HEK293 (cell line): ENCODE results near the gene NADK.

Experiments
- CTCF ChIA-PET: fragments of 350-600 bp; formaldehyde crosslinking; extraction: SDS; loops from one replicate; lab custom pipeline; 2021; ENCODE audit warnings: antibody characterized with exemption; lab: Yijun Ruan, JAX
- POLR2A ChIA-PET: fragments of 300-600 bp; formaldehyde crosslinking; extraction: SDS; loops from one replicate; lab custom pipeline; 2020; ENCODE audit warnings: antibody characterized with exemption, inconsistent platforms; lab: Yijun Ruan, JAX
- H3K27ac ChIP-seq: fragments of 200-500 bp; sonication (Bioruptor generic); 2 replicates; pipeline ENCODE4 v1.5.1; 2014; ENCODE audit warnings: low read depth, low read length, control low read depth, inconsistent platforms; ENCODE audit errors: extremely low read depth
- H3K36me3 ChIP-seq, 2 experiments: fragments of 200-500 bp in 1 of 2; sonication (Bioruptor generic) in 1 of 2; 1 replicate in 1 of 2; 2 replicates in 1 of 2; pipeline ENCODE4 v1.5.1; 2014 to 2017; ENCODE audit warnings: inconsistent platforms in 2 of 2, low read length in 2 of 2; ENCODE audit not compliant: control insufficient read depth in 2 of 2, insufficient read depth in 1 of 2
- H3K4me1 ChIP-seq: fragments of 200-500 bp; sonication (Bioruptor generic); 2 replicates; pipeline ENCODE4 v1.5.1; 2014; ENCODE audit warnings: mild to moderate bottlenecking, low read length, inconsistent platforms; ENCODE audit not compliant: control insufficient read depth, insufficient read depth
- H3K4me3 ChIP-seq: 2 replicates; pipeline ENCODE4 v1.5.1; 2011; ENCODE audit warnings: low read depth, mild to moderate bottlenecking, control low read depth, low read length, moderate library complexity
- H3K9me3 ChIP-seq: fragments of 200-500 bp; sonication (Bioruptor generic); 2 replicates; pipeline ENCODE4 v1.5.1; 2014; ENCODE audit warnings: low read depth, low read length, inconsistent platforms; ENCODE audit not compliant: control insufficient read depth, insufficient read depth
- BCL11B ChIP-seq: fragments of 450-650 bp; formaldehyde crosslinking; IDR thresholded peaks from 2 replicates; pipeline ENCODE4 v1.5.1; 2016; ENCODE audit warnings: low read depth, missing biosample characterization, missing genetic modification characterization
- GLI4 ChIP-seq: fragments of 450-650 bp; formaldehyde crosslinking; IDR thresholded peaks from 2 replicates; pipeline ENCODE4 v1.5.1; 2016; ENCODE audit warnings: missing biosample characterization, missing genetic modification characterization
- HOXC10 ChIP-seq: sonication (generic); formaldehyde crosslinking; IDR thresholded peaks from 2 replicates; pipeline ENCODE4 v1.8.1; 2023; ENCODE audit warnings: mild to moderate bottlenecking, missing genetic modification reagents
- REST ChIP-seq: fragments of 450-650 bp; formaldehyde crosslinking; IDR thresholded peaks from 2 replicates; pipeline ENCODE4 v1.5.1; 2016; ENCODE audit warnings: missing biosample characterization, missing genetic modification characterization
- SCRT1 ChIP-seq: fragments of 450-650 bp; formaldehyde crosslinking; IDR thresholded peaks from 2 replicates; pipeline ENCODE4 v1.5.1; 2016; ENCODE audit warnings: missing biosample characterization, missing genetic modification characterization, borderline replicate concordance
- SCRT2 ChIP-seq: fragments of 450-650 bp; formaldehyde crosslinking; IDR thresholded peaks from 2 replicates; pipeline ENCODE4 v1.5.1; 2016; ENCODE audit warnings: missing biosample characterization, missing genetic modification characterization
- SP7 ChIP-seq: fragments of 450-650 bp; formaldehyde crosslinking; IDR thresholded peaks from 2 replicates; pipeline ENCODE4 v1.5.1; 2016; ENCODE audit warnings: missing biosample characterization, missing genetic modification characterization
- TRIM28 ChIP-seq: IDR thresholded peaks from 2 replicates; pipeline ENCODE4 v1.6.1; 2011; ENCODE audit warnings: low read length, control low read depth, borderline replicate concordance
- ZNF112 ChIP-seq: fragments of 450-650 bp; formaldehyde crosslinking; IDR thresholded peaks from 2 replicates; pipeline ENCODE4 v1.5.0; 2017; ENCODE audit warnings: missing biosample characterization, missing genetic modification characterization
- ZNF114 ChIP-seq: fragments of 450-650 bp; formaldehyde crosslinking; IDR thresholded peaks from 2 replicates; pipeline ENCODE4 v1.5.0; 2017; ENCODE audit warnings: missing biosample characterization, missing genetic modification characterization
- ZNF132 ChIP-seq: fragments of 450-650 bp; formaldehyde crosslinking; IDR thresholded peaks from 2 replicates; pipeline ENCODE4 v1.5.1; 2017; ENCODE audit warnings: missing biosample characterization, missing genetic modification characterization, borderline replicate concordance
- ZNF133 ChIP-seq: fragments of 450-650 bp; formaldehyde crosslinking; IDR thresholded peaks from 2 replicates; pipeline ENCODE4 v1.5.1; 2016; ENCODE audit warnings: missing biosample characterization, missing genetic modification characterization
- ZNF157 ChIP-seq: fragments of 450-650 bp; formaldehyde crosslinking; IDR thresholded peaks from 2 replicates; pipeline ENCODE4 v1.5.1; 2016; ENCODE audit warnings: missing biosample characterization, missing genetic modification characterization
- ZNF214 ChIP-seq: fragments of 450-650 bp; formaldehyde crosslinking; IDR thresholded peaks from 2 replicates; pipeline ENCODE4 v1.5.1; 2017; ENCODE audit warnings: missing biosample characterization, mild to moderate bottlenecking, missing genetic modification characterization, borderline replicate concordance
- ZNF324 ChIP-seq: fragments of 450-650 bp; formaldehyde crosslinking; IDR thresholded peaks from 2 replicates; pipeline ENCODE4 v1.5.1; 2016; ENCODE audit warnings: missing biosample characterization, missing genetic modification characterization
- ZNF555 ChIP-seq: fragments of 450-650 bp; formaldehyde crosslinking; conservative IDR thresholded peaks from 2 replicates; pipeline ENCODE4 v1.5.1; 2017; ENCODE audit warnings: missing biosample characterization, mild to moderate bottlenecking, missing genetic modification characterization, inconsistent platforms
- ZNF610 ChIP-seq: fragments of 450-650 bp; formaldehyde crosslinking; IDR thresholded peaks from 2 replicates; pipeline ENCODE4 v1.5.1; 2016; ENCODE audit warnings: missing biosample characterization, missing genetic modification characterization, borderline replicate concordance
- TF ChIP-seq, protein P1 (sequence below): fragments of 450-650 bp; formaldehyde crosslinking; IDR thresholded peaks from 2 replicates; pipeline ENCODE4 v1.5.1; 2016; ENCODE audit warnings: missing biosample characterization, missing genetic modification characterization
- TF ChIP-seq, protein P2 (sequence below): fragments of 450-650 bp; formaldehyde crosslinking; IDR thresholded peaks from 2 replicates; pipeline ENCODE4 v1.5.1; 2017; ENCODE audit warnings: missing biosample characterization, mild to moderate bottlenecking, missing genetic modification characterization, moderate library complexity
- TF ChIP-seq, protein P3 (sequence below): fragments of 450-650 bp; formaldehyde crosslinking; IDR thresholded peaks from 2 replicates; pipeline ENCODE4 v1.5.1; 2016; ENCODE audit warnings: missing biosample characterization, missing genetic modification characterization

The NADK gene

GRCh38 chr1:1797731-1798341 is 19.6 kb upstream of the NADK start:
- Histone ChIP-seq H3K27ac (no peak overlapping the region), H3K4me1 (no peaks in the 10 kb centered on the region), H3K36me3 (peaks cover 12 to 98% of the 10 kb centered on the region in 2 experiments), H3K9me3 (no peaks in the 10 kb centered on the region), H3K4me3 (no peak overlapping the region)
- peak; percentile 75 for TF ChIP-seq SCRT2 (tag by site-specific recombination)
- TF ChIP-seq SCRT1 (tag by site-specific recombination), result peak; percentile 69; the same call in 1 of the 2 replicates
- TF ChIP-seq HOXC10, result no peak
- ChIA-PET CTCF (interaction anchor here (0.6 to 1.1 kb wide), 3 partner anchors 108 to 247 kb away, joined by 3 to 4 read pairs (median 4); no protein-coding TSS in a partner anchor), POLR2A (no interaction called here)

GRCh38 chr1:1796466-1796865 is 18.2 kb upstream of the NADK start:
- POLR2A ChIA-PET, result no interaction called here
- H3K27ac ChIP-seq, result no peak overlapping the region
- CTCF ChIA-PET, result no interaction called here
- no peaks in the 10 kb centered on the region for H3K9me3 ChIP-seq
- H3K36me3 ChIP-seq, result peaks cover 13 to 97% of the 10 kb centered on the region in 2 experiments; a peak in 2 of 3 replicates
- H3K4me3 ChIP-seq, result no peak overlapping the region
- no peak for TF ChIP-seq ZNF214 (tag by site-specific recombination)
- TF ChIP-seq, protein P1, sequence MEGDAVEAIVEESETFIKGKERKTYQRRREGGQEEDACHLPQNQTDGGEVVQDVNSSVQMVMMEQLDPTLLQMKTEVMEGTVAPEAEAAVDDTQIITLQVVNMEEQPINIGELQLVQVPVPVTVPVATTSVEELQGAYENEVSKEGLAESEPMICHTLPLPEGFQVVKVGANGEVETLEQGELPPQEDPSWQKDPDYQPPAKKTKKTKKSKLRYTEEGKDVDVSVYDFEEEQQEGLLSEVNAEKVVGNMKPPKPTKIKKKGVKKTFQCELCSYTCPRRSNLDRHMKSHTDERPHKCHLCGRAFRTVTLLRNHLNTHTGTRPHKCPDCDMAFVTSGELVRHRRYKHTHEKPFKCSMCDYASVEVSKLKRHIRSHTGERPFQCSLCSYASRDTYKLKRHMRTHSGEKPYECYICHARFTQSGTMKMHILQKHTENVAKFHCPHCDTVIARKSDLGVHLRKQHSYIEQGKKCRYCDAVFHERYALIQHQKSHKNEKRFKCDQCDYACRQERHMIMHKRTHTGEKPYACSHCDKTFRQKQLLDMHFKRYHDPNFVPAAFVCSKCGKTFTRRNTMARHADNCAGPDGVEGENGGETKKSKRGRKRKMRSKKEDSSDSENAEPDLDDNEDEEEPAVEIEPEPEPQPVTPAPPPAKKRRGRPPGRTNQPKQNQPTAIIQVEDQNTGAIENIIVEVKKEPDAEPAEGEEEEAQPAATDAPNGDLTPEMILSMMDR (tag by site-specific recombination), result peak; percentile 23; the same call in 1 of the 2 replicates
- TF ChIP-seq ZNF132, result no peak
- no peak for TF ChIP-seq ZNF112
- no peaks in the 10 kb centered on the region for H3K4me1 ChIP-seq

- CTCF ChIA-PET, result interaction anchor here (1.5 kb wide), 1 partner anchor 106 kb away, joined by 3 read pairs; no protein-coding TSS in a partner anchor
- POLR2A ChIA-PET, result interaction anchor here (0.6 kb wide), 1 partner anchor 298 kb away, joined by 5 read pairs; no protein-coding TSS in a partner anchor
- H3K4me3 ChIP-seq, result no peak overlapping the region
- H3K27ac ChIP-seq, result no peak overlapping the region
- no peaks in the 10 kb centered on the region for H3K9me3 ChIP-seq
- peaks cover 14 to 98% of the 10 kb centered on the region in 2 experiments; a peak in 2 of 3 replicates for H3K36me3 ChIP-seq
- H3K4me1 ChIP-seq, result no peaks in the 10 kb centered on the region
- TF ChIP-seq ZNF610 (tag by site-specific recombination) (no peak), ZNF114 (no peak), GLI4 (no peak), ZNF133 (tag by site-specific recombination) (no peak), BCL11B (no peak), TRIM28 (no peak), ZNF157 (tag by site-specific recombination) (no peak), ZNF324 (no peak), REST (tag by site-specific recombination) (no peak), SP7 (tag by site-specific recombination) (no peak), ZNF555 (tag by site-specific recombination) (no peak)
- TF ChIP-seq, protein P2, sequence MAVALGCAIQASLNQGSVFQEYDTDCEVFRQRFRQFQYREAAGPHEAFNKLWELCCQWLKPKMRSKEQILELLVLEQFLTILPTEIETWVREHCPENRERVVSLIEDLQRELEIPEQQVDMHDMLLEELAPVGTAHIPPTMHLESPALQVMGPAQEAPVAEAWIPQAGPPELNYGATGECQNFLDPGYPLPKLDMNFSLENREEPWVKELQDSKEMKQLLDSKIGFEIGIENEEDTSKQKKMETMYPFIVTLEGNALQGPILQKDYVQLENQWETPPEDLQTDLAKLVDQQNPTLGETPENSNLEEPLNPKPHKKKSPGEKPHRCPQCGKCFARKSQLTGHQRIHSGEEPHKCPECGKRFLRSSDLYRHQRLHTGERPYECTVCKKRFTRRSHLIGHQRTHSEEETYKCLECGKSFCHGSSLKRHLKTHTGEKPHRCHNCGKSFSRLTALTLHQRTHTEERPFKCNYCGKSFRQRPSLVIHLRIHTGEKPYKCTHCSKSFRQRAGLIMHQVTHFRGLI (tag by site-specific recombination), result no peak
- TF ChIP-seq, protein P3, sequence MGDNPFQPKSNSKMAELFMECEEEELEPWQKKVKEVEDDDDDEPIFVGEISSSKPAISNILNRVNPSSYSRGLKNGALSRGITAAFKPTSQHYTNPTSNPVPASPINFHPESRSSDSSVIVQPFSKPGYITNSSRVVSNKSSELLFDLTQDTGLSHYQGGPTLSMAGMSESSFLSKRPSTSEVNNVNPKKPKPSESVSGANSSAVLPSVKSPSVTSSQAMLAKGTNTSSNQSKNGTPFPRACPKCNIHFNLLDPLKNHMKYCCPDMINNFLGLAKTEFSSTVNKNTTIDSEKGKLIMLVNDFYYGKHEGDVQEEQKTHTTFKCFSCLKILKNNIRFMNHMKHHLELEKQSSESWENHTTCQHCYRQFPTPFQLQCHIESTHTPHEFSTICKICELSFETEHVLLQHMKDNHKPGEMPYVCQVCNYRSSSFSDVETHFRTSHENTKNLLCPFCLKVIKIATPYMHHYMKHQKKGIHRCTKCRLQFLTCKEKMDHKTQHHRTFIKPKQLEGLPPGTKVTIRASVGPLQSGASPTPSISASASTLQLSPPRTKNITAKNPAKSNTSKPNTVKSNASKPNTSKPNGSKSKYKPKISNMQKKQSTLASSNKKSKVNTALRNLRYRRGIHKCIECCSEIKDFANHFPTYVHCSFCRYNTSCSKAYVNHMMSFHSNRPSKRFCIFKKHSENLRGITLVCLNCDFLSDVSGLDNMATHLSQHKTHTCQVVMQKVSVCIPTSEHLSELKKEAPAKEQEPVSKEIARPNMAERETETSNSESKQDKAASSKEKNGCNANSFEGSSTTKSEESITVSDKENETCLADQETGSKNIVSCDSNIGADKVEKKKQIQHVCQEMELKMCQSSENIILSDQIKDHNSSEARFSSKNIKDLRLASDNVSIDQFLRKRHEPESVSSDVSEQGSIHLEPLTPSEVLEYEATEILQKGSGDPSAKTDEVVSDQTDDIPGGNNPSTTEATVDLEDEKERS (tag by site-specific recombination), result no peak
Observed at GRCh38 chr1:1794999-1795398, 16.7 kb upstream of the NADK start.
